Muscle of back (tissue), 11 donors: Measurements from ENCODE around the gene UGT3A1. TPM values are rescaled to one million over a fixed set of nuclear protein-coding genes. Genes with fewer than 3 reads are reported as not detected.

ENCODE experiments used
- DNase-seq, 3 donors: peaks; one replicate each; pipeline versions ENCODE4 v3.0.0 to v3.0.0-alpha.2; 2013
- polyA plus RNA-seq, 10 donors: library from polyadenylated mRNA; unstranded; fragments of 120-200 nt; gene quantifications; one replicate each; pipeline ENCODE4 v1.2.1, GENCODE V29; 2013; ENCODE audit not compliant: insufficient read length in 10 of 10

The UGT3A1 gene
- polyA plus RNA-seq, 10 donors = 5.8 to 53.0 (median 29.9) TPM

DNA sequence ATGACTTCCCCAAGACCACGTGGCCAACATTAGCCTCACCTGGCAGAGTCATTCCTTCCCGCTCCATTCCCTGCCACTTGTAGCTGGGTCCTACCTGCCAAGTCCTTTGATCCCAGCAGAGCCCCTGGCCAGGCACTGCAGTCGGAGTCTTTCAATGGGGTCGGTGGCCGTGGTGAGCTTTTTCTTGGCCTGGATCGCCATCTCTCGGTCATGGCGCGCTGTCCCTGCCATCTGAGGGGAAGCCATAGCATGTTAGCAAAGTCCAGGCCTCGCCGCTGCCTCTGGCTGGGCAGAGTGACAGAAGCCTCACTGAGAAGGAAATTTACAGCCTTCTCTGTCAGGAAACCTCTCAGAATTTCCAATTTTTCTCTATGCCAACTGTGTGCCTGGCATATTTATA is 70.3 kb downstream of the UGT3A1 start:
- no peak for DNase-seq

DNA sequence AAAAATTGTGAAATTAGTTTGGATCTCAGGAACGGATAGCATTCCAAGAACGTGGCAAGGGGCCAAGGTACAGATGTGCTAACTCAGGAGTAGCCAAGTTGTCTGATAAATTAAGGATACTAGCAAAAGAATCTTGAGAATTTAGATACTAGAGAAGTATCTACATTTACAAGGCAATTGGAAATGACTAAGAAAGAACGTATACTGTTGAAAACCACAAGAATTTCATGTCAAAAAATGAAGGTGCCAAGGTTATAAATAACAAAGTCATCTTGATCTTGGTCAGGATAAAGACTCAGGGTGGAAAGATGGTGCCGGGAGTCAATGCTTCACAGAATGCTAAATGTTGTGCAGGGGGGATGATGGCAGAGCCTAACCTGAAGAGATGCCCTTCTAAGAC is 72.0 kb downstream of the UGT3A1 start:
- peak in 2 of 3 donors; percentile 3 to 95 for DNase-seq

DNA sequence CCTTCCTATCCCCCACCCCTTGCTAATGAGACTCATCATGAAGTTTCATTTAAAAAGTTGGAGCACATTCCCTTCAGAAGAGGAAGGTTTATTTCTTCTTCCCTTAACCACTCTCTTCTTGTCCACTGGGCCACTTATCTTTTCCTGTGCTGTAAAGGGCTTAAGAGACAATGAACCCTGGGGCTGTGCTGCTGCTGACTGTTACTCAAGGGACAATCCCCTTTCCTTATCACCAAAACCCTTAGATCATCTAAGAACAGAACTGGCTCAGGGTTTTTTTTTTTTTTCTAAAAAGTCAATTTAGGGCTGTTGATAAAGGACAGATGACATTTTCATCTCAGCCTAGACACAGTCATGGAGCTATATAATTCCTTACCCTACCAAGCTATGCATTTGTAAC is 82.4 kb downstream of the UGT3A1 start:
- DNase-seq = no peak

DNA sequence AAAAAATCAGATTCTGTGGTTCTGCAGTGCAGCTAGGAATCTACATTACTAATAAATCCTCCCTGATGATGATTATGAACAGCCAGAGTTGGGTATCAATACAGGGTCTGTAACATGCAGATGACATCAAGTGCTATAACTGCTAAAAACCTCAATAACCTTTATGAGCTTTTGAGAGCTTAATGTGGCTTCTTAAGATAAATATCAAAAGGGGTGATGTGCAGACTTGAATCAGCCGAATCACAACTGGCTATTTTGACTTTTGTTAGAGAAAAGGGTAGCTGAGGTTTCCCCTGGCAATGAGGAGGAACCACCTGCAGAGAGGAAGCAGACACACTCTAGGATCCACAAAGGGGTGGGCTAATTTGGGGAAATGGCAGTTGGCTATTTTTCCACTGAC is 83.0 kb downstream of the UGT3A1 start:
- peak in 1 of 3 donors; percentile 24 for DNase-seq

DNA sequence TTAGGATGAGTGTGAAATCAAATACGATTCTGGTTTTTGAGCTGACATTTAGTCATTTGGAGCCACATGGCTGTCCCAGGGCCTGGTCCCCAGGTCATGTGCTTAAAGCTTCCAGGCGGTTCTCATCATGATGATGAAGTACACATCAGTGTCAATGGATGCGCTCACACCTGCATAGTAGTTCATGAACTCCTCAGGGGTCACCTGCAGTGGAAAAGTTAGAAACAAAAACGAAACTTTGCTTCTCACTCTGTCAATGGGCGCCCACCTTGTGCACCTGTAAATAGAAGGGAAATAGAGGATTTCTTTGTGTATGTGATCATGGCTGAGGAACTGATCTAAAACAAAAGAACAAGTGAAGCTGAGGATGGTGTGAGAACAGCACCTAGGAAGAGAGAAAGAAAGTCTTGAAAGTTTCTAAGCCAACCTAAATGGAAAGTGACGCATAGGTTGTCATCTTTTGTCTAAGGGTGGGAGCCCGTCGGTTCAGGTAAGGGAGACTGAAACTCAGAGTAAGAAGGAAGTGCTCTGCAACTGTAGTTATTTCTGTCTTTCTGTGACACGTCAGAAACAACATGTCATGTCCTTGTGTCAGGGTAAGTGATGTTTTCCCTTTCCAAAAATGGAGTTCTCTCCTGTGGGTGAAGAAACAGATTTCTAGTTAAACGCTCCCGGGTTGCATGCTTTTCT is 86.6 kb downstream of the UGT3A1 start:
- no peak for DNase-seq

DNA sequence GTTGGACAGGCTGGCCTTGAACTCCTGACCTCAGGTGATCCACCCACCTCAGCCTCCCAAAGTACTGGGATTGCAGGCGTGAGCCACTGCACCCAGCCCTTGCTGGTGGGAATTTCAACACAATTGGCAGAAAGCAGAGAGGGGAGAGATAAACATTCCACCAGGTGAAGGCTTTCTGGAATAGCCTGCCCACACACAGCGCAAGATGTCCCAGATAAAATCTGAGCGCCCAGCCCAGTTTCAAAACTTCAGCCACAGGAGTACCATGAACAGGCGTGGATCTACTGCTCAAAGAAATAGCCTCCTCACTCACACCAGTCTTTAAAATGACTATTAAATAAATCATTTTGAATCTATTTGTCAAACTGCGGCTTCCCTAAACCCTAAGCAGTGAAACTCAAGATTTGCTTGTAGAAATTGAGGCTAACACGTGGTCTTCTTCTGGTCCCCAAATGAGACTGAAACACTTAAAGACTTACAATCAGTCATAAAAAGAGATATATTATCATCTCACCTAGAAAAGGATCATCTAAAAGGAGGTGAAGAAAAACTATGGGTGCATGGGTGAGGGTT is 87.5 kb downstream of the UGT3A1 start:
- DNase-seq = no peak

DNA sequence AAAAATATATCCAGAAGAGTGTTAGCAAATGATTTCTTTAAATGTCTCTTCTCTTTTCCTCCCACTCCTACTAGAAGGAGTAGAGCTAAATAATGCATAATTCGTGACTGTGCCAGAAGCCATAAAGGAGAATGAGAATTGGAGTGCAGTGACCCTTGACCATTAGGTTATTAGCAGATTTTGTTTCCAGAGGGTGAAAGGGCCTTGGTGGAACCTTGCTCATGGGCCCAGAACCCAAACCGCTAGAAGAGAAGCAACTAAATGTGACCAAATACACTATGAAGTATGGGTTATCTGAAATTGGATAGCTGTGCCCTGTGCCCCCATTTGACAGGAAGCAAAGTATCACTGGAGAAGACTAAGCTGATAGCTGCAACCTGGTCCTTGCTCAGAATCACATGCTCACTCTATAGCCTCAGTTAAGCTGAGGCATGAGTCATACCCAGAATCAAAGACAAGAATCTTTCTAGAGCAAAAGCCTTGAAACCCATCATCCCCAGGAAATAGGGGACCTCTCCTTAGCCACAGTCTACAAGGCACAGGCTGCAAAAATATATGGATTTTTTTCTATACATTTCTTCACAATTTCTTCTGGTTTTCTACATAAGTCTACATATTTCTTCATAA is 89.0 kb downstream of the UGT3A1 start:
- DNase-seq = no peak

Other genes starting within 250 kb of the UGT3A1 start
- 10 to 100 TPM in 1 of 10 donors, 1 to 10 TPM in 7, under 1 TPM in 2; 0.90 to 36.7 (median 1.7) TPM for gene IL7R, start 134.5 kb downstream of the UGT3A1 start, polyA plus RNA-seq
- not detected for gene CAPSL, start 52.8 kb downstream of the UGT3A1 start, polyA plus RNA-seq
- gene UGT3A2, start 75.5 kb upstream of the UGT3A1 start, polyA plus RNA-seq = 1 to 10 TPM in 2 of 10 donors, under 1 TPM in 8; 0.32 to 2.4 (median 0.48) TPM
- gene LMBRD2, start 160.5 kb upstream of the UGT3A1 start, polyA plus RNA-seq = 10 to 100 TPM in 9 of 10 donors, 1 to 10 TPM in 1; 8.9 to 15.9 (median 12.3) TPM
- 10 to 100 TPM; 36.6 to 75.0 (median 61.2) TPM for gene SKP2, start 160.7 kb upstream of the UGT3A1 start, polyA plus RNA-seq